ENCODE data around the gene ETV6.

Gene ETV6

DNA sequence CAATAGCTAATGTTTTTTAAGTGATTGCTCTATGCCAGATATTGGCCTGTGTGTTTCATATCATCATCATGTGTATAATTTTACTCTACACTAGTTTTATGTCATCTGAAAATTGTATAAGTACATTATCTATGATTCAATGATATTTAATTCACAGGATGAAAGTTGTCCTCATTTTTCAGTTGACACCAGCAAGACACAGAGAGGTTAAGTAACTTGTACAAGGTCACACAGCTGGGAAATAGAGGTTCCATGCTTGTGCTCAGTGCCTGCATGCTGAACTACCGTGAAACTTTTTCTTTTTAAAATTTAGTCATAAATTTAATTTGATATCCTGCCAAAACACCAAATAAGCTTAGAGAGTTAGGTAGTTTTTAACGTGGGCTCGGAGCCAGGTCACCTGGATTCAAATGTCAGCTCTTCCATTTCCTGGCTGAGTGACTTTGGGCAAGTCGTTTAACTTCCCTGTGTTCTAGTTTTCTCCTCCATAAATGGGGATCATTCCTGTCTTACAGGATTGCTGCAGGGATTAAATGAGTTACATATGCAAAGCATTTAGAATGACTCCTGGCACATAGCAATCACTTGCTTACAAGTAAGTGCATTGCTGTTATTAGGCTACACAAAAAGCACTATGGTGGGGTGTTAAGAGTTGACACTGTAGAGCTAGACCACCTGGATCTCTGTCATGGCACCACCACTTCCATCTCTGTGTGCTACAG lies 183.9 kb downstream of the ETV6 start:
- H3K9ac ChIP-seq (ENCODE audit: low read length), result no peak overlapping the region
- no peak overlapping the region for H3K4me3 ChIP-seq (ENCODE audit: low read length)
- no peaks in the 10 kb centered on the region for H3K27me3 ChIP-seq (ENCODE audit: control insufficient read depth, insufficient read depth, low read length)
- no peak overlapping the region for H3K27ac ChIP-seq (ENCODE audit: low read length)
- H3K4me1 ChIP-seq (ENCODE audit: control insufficient read depth, low read depth, low read length), result peaks cover 11% of the 10 kb centered on the region
- H3K9me3 ChIP-seq (ENCODE audit: control insufficient read depth, low read depth, low read length), result no peaks in the 10 kb centered on the region
- no peaks in the 10 kb centered on the region for H3K36me3 ChIP-seq (ENCODE audit: control insufficient read depth, low read depth, low read length)

GRCh38 chr12:11834104-11834812 lies 184.8 kb downstream of the ETV6 start:
- no peaks in the 10 kb centered on the region for H3K9me3 ChIP-seq (ENCODE audit: control insufficient read depth, low read depth, low read length)
- no peaks in the 10 kb centered on the region for H3K36me3 ChIP-seq (ENCODE audit: control insufficient read depth, low read depth, low read length)
- no peak overlapping the region for H3K4me3 ChIP-seq (ENCODE audit: low read length)
- H3K4me1 ChIP-seq (ENCODE audit: control insufficient read depth, low read depth, low read length), result peaks cover 2% of the 10 kb centered on the region
- no peaks in the 10 kb centered on the region for H3K27me3 ChIP-seq (ENCODE audit: control insufficient read depth, insufficient read depth, low read length)
- H3K27ac ChIP-seq (ENCODE audit: low read length), result no peak overlapping the region
- H3K9ac ChIP-seq (ENCODE audit: low read length), result no peak overlapping the region

DNA sequence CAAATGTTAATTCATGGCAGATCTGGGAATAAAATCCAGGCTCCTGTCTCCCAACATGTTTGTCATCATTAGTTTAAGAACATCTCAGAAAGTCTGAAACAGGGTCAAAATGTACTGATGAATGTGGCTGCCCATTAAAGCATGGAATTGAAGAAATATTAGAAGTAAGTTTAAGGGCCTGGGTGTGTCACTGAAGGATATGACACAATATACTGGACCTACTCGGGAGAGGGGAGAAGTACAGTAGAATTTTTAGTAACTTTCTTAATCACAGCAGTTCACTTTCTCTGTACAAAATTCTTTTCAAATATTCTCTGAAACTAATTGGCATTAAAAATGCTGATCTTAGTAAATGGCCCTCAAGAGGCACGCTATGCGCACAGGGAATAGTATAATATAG lies 185.5 kb downstream of the ETV6 start:
- no peaks in the 10 kb centered on the region for H3K9me3 ChIP-seq (ENCODE audit: control insufficient read depth, low read depth, low read length)
- no peaks in the 10 kb centered on the region for H3K27me3 ChIP-seq (ENCODE audit: control insufficient read depth, insufficient read depth, low read length)
- no peak overlapping the region for H3K27ac ChIP-seq (ENCODE audit: low read length)
- H3K4me1 ChIP-seq (ENCODE audit: control insufficient read depth, low read depth, low read length), result peaks cover 2% of the 10 kb centered on the region
- no peak overlapping the region for H3K4me3 ChIP-seq (ENCODE audit: low read length)
- no peaks in the 10 kb centered on the region for H3K36me3 ChIP-seq (ENCODE audit: control insufficient read depth, low read depth, low read length)
- no peak overlapping the region for H3K9ac ChIP-seq (ENCODE audit: low read length)

GRCh38 chr12:11836282-11837151 lies 187.0 kb downstream of the ETV6 start:
- Histone ChIP-seq H3K27me3 (ENCODE audit: control insufficient read depth, insufficient read depth, low read length) (no peaks in the 10 kb centered on the region), H3K9me3 (ENCODE audit: control insufficient read depth, low read depth, low read length) (no peaks in the 10 kb centered on the region), H3K27ac (ENCODE audit: low read length) (no peak overlapping the region), H3K9ac (ENCODE audit: low read length) (no peak overlapping the region), H3K4me3 (ENCODE audit: low read length) (no peak overlapping the region), H3K4me1 (ENCODE audit: control insufficient read depth, low read depth, low read length) (peaks cover 2% of the 10 kb centered on the region), H3K36me3 (ENCODE audit: control insufficient read depth, low read depth, low read length) (no peaks in the 10 kb centered on the region)

- Histone ChIP-seq H3K9me3 (ENCODE audit: control insufficient read depth, low read depth, low read length) (no peaks in the 10 kb centered on the region), H3K4me1 (ENCODE audit: control insufficient read depth, low read depth, low read length) (peaks cover 2% of the 10 kb centered on the region), H3K27ac (ENCODE audit: low read length) (no peak overlapping the region), H3K4me3 (ENCODE audit: low read length) (no peak overlapping the region), H3K27me3 (ENCODE audit: control insufficient read depth, insufficient read depth, low read length) (no peaks in the 10 kb centered on the region), H3K9ac (ENCODE audit: low read length) (no peak overlapping the region), H3K36me3 (ENCODE audit: control insufficient read depth, low read depth, low read length) (no peaks in the 10 kb centered on the region)
Observed at GRCh38 chr12:11837216-11837934, 187.9 kb downstream of the ETV6 start.

DNA sequence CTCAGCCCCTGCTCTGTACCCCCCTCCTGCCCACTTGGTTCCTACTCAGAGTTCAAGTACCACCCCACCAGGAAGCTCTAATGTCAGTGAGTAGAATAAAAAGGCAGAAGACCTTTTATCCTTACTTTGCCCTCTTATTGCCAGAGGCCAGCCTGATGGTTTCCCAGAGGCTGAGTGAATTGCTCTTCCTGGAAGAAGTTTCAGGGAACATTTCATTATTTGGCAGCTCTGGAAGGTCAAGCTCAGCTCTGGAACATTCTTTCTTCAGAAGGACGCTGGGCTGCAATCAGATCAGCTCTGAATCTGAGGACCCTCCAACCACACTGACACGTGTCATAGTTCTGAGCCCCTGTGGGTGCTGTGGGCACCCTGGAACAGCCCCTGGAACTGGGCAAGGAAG lies 188.9 kb downstream of the ETV6 start:
- Histone ChIP-seq H3K4me1 (ENCODE audit: control insufficient read depth, low read depth, low read length) (peaks cover 2% of the 10 kb centered on the region), H3K9me3 (ENCODE audit: control insufficient read depth, low read depth, low read length) (no peaks in the 10 kb centered on the region)

DNA sequence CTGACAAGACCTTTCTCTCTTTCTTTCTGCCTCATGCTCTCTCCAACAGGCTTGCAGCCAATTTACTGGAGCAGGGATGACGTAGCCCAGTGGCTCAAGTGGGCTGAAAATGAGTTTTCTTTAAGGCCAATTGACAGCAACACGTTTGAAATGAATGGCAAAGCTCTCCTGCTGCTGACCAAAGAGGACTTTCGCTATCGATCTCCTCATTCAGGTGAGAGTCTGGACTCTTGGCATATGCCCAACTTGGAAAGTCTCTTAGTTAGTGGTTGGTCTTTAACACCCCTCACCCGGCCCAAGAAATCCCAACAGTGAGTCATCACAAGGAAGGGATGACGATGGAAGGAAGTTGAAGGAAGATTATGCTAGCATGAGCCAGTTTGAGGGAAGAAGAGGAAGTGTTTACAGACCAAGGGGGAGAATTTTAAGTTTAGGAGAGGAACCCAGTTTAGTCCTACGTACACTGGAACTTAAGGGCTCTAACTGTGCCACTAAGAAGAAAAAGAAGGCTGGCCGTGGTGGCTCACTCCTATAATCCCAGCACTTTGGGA lies 189.7 kb downstream of the ETV6 start:
- no peaks in the 10 kb centered on the region for H3K27me3 ChIP-seq (ENCODE audit: control insufficient read depth, insufficient read depth, low read length)

More for the DNA sequence above, 188.9 kb downstream of the ETV6 start:
- Histone ChIP-seq H3K9ac (ENCODE audit: low read length) (no peak overlapping the region), H3K4me3 (ENCODE audit: low read length) (no peak overlapping the region), H3K27me3 (ENCODE audit: control insufficient read depth, insufficient read depth, low read length) (no peaks in the 10 kb centered on the region), H3K36me3 (ENCODE audit: control insufficient read depth, low read depth, low read length) (no peaks in the 10 kb centered on the region), H3K27ac (ENCODE audit: low read length) (no peak overlapping the region)

DNA sequence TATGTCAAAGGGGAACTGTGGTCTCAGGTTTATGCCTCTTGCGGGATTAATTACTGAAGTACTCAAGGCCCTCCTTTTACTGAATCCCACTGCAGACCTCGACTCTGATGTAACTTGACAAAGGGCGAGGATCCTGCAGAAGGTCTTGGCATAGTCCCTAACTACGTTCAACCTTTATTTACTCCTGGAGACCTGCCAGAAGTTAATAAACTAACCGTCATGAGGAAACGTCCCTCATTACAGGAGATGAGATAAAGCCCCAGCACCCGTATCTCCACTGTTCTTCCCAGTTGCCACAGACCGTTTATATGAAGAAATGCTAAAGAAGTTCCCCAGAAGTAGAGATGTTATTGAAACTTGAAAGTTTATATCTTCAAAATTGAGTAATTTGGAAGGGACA lies 190.9 kb downstream of the ETV6 start:
- Histone ChIP-seq H3K27ac (ENCODE audit: low read length) (no peak overlapping the region), H3K36me3 (ENCODE audit: control insufficient read depth, low read depth, low read length) (no peaks in the 10 kb centered on the region), H3K4me3 (ENCODE audit: low read length) (no peak overlapping the region), H3K9me3 (ENCODE audit: control insufficient read depth, low read depth, low read length) (no peaks in the 10 kb centered on the region), H3K27me3 (ENCODE audit: control insufficient read depth, insufficient read depth, low read length) (no peaks in the 10 kb centered on the region), H3K9ac (ENCODE audit: low read length) (no peak overlapping the region), H3K4me1 (ENCODE audit: control insufficient read depth, low read depth, low read length) (peaks cover 2% of the 10 kb centered on the region)

More for the DNA sequence above, 189.7 kb downstream of the ETV6 start:
- Histone ChIP-seq H3K4me3 (ENCODE audit: low read length) (no peak overlapping the region), H3K9me3 (ENCODE audit: control insufficient read depth, low read depth, low read length) (no peaks in the 10 kb centered on the region), H3K27ac (ENCODE audit: low read length) (no peak overlapping the region), H3K4me1 (ENCODE audit: control insufficient read depth, low read depth, low read length) (peaks cover 2% of the 10 kb centered on the region), H3K9ac (ENCODE audit: low read length) (no peak overlapping the region), H3K36me3 (ENCODE audit: control insufficient read depth, low read depth, low read length) (no peaks in the 10 kb centered on the region)

- Histone ChIP-seq H3K4me3 (ENCODE audit: low read length) (no peak overlapping the region), H3K9me3 (ENCODE audit: control insufficient read depth, low read depth, low read length) (no peaks in the 10 kb centered on the region), H3K27ac (ENCODE audit: low read length) (no peak overlapping the region), H3K27me3 (ENCODE audit: control insufficient read depth, insufficient read depth, low read length) (no peaks in the 10 kb centered on the region), H3K4me1 (ENCODE audit: control insufficient read depth, low read depth, low read length) (no peaks in the 10 kb centered on the region), H3K9ac (ENCODE audit: low read length) (no peak overlapping the region), H3K36me3 (ENCODE audit: control insufficient read depth, low read depth, low read length) (no peaks in the 10 kb centered on the region)
Observed at GRCh38 chr12:11846488-11846887, 197.0 kb downstream of the ETV6 start.

DNA sequence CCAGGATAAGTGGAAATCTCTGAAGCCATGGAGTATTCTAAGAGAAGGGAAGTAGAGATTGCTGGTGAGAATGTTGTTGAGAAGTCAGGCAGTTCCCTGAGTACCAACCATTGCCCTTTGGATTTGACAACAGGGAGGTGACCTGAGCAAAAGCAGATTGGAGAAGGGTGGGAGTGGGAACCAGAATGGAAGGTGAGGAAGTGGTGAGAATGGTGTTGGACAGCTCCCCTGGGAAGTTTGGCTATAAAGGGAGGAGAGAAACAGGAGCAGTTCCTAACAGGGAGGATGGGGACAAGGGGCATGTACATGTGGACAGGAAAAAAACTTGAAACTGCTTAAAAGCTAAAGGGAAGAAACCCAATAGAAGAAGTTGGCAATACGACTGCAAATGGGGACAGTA lies 198.1 kb downstream of the ETV6 start:
- Histone ChIP-seq H3K9me3 (ENCODE audit: control insufficient read depth, low read depth, low read length) (no peaks in the 10 kb centered on the region), H3K4me1 (ENCODE audit: control insufficient read depth, low read depth, low read length) (no peaks in the 10 kb centered on the region), H3K27ac (ENCODE audit: low read length) (no peak overlapping the region), H3K27me3 (ENCODE audit: control insufficient read depth, insufficient read depth, low read length) (no peaks in the 10 kb centered on the region), H3K4me3 (ENCODE audit: low read length) (no peak overlapping the region), H3K9ac (ENCODE audit: low read length) (no peak overlapping the region), H3K36me3 (ENCODE audit: control insufficient read depth, low read depth, low read length) (no peaks in the 10 kb centered on the region)
